PC-3 (cell line): Measurements from ENCODE around the gene AP3M1. TPM values are rescaled to one million over a fixed set of nuclear protein-coding genes. Genes with fewer than 3 reads are reported as not detected.

Source experiments
- ATAC-seq: fragments of 200-7000 bp; cut with Tn5 transposase; 2 replicates; pipeline ENCODE4 v1.9.1; 2020; ENCODE audit warnings: mild to moderate bottlenecking, moderate library complexity
- BruUV-seq: library from RNA; stranded (reverse); fragments of 400-500 nt; replicated peaks from 2 replicates; lab custom pipeline; 2021; lab: Mats Ljungman, UMichigan
- CTCF ChIA-PET: fragments of 300-600 bp; sonication (Branson Sonifier 250); formaldehyde crosslinking; loops from one replicate; lab custom pipeline; 2022; ENCODE audit warnings: antibody characterized with exemption; lab: Charles Lee
- POLR2A ChIA-PET: fragments of 300-600 bp; sonication (Branson Sonifier 250); formaldehyde crosslinking; loops from one replicate; lab custom pipeline; 2022; ENCODE audit warnings: antibody characterized with exemption; ENCODE audit not compliant: unreplicated experiment; lab: Charles Lee
- DNase-seq: peaks from one replicate; pipeline ENCODE4 v3.0.0-alpha.2; 2015
- H2AFZ ChIP-seq: fragments of 300-600 bp; sonication (generic); 2 replicates; pipeline ENCODE4 v1.6.0; 2016; ENCODE audit warnings: antibody characterized with exemption, low read length
- H3F3A ChIP-seq: fragments of 300-600 bp; sonication (generic); one replicate; pipeline ENCODE4 v1.6.0; 2017; ENCODE audit warnings: antibody characterized with exemption, low read length, control low read depth, mild to moderate bottlenecking; ENCODE audit not compliant: unreplicated experiment
- H3K27ac ChIP-seq: fragments of 300-600 bp; sonication (generic); 2 replicates; pipeline ENCODE4 v1.5.1; 2016; ENCODE audit warnings: mild to moderate bottlenecking, low read length
- H3K27me3 ChIP-seq: fragments of 300-600 bp; sonication (generic); 2 replicates; pipeline ENCODE4 v1.6.1; 2016; ENCODE audit warnings: low read length, mixed read lengths
- H3K36me3 ChIP-seq: fragments of 300-600 bp; sonication (generic); 2 replicates; pipeline ENCODE4 v1.6.1; 2016; ENCODE audit warnings: low read depth, mixed run types, low read length, mixed read lengths
- H3K4me1 ChIP-seq: fragments of 300-600 bp; sonication (generic); 2 replicates; pipeline ENCODE4 v1.5.1; 2016; ENCODE audit warnings: low read length; ENCODE audit not compliant: insufficient read depth
- H3K4me2 ChIP-seq: fragments of 300-600 bp; sonication (generic); 2 replicates; pipeline ENCODE4 v1.6.0; 2016; ENCODE audit warnings: low read length
- H3K4me3 ChIP-seq: fragments of 300-600 bp; sonication (generic); 2 replicates; pipeline ENCODE4 v1.5.1; 2016; ENCODE audit warnings: mild to moderate bottlenecking, low read length, mixed read lengths
- H3K79me2 ChIP-seq: fragments of 300-600 bp; sonication (generic); 2 replicates; pipeline ENCODE4 v1.6.1; 2017; ENCODE audit warnings: low read length, mixed read lengths
- H3K9ac ChIP-seq: fragments of 300-600 bp; sonication (generic); 2 replicates; pipeline ENCODE4 v1.6.0; 2016; ENCODE audit warnings: mild to moderate bottlenecking, low read length
- H3K9me2 ChIP-seq: fragments of 300-600 bp; sonication (generic); replicated peaks from 2 replicates; pipeline ENCODE4 v1.6.1; 2016; ENCODE audit warnings: mixed run types, low read length, mixed read lengths
- H3K9me3 ChIP-seq: fragments of 300-600 bp; sonication (generic); 2 replicates; pipeline ENCODE4 v1.6.1; 2016; ENCODE audit warnings: low read length, mixed read lengths
- H4K20me1 ChIP-seq: fragments of 300-600 bp; sonication (generic); 2 replicates; pipeline ENCODE4 v1.6.1; 2016; ENCODE audit warnings: low read length, mixed read lengths
- EZH2 ChIP-seq: fragments of 300-600 bp; sonication (generic); IDR thresholded peaks from one replicate; pipeline ENCODE4 v1.6.1; 2017; ENCODE audit warnings: antibody characterized with exemption, mild to moderate bottlenecking, low read length; ENCODE audit not compliant: unreplicated experiment
- EZH2phosphoT487 ChIP-seq: fragments of 300-600 bp; sonication (generic); IDR thresholded peaks from 2 replicates; pipeline ENCODE4 v1.6.1; 2018; ENCODE audit warnings: mild to moderate bottlenecking, antibody characterized with exemption, low read length, borderline replicate concordance
- intact Hi-C: fragments of 100-400 bp; cut with micrococcal nuclease; formaldehyde crosslinking; loops from 2 replicates; pipeline ENCODE4 v1.9.0; 2023
- total RNA-seq: library from RNA; depleted of rRNA; stranded (reverse); fragments of >200 nt; gene quantifications from 2 replicates; pipeline ENCODE4 v1.2.3, GENCODE V29; 2014
- TF ChIP-seq, protein P1 (sequence below): fragments of 300-600 bp; sonication (generic); conservative IDR thresholded peaks from 2 replicates; pipeline ENCODE4 v1.5.1; 2017; ENCODE audit warnings: antibody characterized with exemption, low read depth, mild to moderate bottlenecking, low read length

The AP3M1 gene
- total RNA-seq, 1 experiment from 2014 or later = 165 TPM

GRCh38 chr10:74178042-74178791 is 27.6 kb upstream of the AP3M1 start:
- H3K27ac ChIP-seq = no peak overlapping the region
- no peak overlapping the region for H2AFZ ChIP-seq
- DNase-seq = peak; percentile 46
- peak overlapping the region; percentile 63 for H3K4me2 ChIP-seq
- H3K4me1 ChIP-seq = peaks cover 45% of the 10 kb centered on the region
- H3K79me2 ChIP-seq = peaks cover 74% of the 10 kb centered on the region
- TF ChIP-seq, protein P1, sequence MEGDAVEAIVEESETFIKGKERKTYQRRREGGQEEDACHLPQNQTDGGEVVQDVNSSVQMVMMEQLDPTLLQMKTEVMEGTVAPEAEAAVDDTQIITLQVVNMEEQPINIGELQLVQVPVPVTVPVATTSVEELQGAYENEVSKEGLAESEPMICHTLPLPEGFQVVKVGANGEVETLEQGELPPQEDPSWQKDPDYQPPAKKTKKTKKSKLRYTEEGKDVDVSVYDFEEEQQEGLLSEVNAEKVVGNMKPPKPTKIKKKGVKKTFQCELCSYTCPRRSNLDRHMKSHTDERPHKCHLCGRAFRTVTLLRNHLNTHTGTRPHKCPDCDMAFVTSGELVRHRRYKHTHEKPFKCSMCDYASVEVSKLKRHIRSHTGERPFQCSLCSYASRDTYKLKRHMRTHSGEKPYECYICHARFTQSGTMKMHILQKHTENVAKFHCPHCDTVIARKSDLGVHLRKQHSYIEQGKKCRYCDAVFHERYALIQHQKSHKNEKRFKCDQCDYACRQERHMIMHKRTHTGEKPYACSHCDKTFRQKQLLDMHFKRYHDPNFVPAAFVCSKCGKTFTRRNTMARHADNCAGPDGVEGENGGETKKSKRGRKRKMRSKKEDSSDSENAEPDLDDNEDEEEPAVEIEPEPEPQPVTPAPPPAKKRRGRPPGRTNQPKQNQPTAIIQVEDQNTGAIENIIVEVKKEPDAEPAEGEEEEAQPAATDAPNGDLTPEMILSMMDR = no peak
- TF ChIP-seq EZH2phosphoT487 (no peak), EZH2 (no peak)
- H3K36me3 ChIP-seq = peaks cover 19% of the 10 kb centered on the region
- intact Hi-C loops = loop anchor here (5.0 kb wide), 1 partner anchor 1224 kb away; the partner anchor contains the start of gene ZNF503
- H3K9me3 ChIP-seq = no peaks in the 10 kb centered on the region
- no peaks in the 10 kb centered on the region for H3K9me2 ChIP-seq
- no peak overlapping the region for H3K9ac ChIP-seq
- ATAC-seq = no peak
- H3K27me3 ChIP-seq = no peaks in the 10 kb centered on the region
- ChIA-PET POLR2A (interaction anchor here (0.5 to 2.1 kb wide), 11 partner anchors 9 to 181 kb away, joined by 3 to 19 read pairs (median 5); partner anchors contain the start of gene VCL), CTCF (interaction anchor here (0.6 to 2.3 kb wide), 3 partner anchors 11 to 892 kb away, joined by 3 to 9 read pairs (median 6); no protein-coding TSS in a partner anchor)
- peaks cover 43% of the 10 kb centered on the region for H4K20me1 ChIP-seq
- no TSS peak for BruUV-seq
- H3F3A ChIP-seq = no peaks in the 10 kb centered on the region
- H3K4me3 ChIP-seq = peak overlapping the region; percentile 49

DNA sequence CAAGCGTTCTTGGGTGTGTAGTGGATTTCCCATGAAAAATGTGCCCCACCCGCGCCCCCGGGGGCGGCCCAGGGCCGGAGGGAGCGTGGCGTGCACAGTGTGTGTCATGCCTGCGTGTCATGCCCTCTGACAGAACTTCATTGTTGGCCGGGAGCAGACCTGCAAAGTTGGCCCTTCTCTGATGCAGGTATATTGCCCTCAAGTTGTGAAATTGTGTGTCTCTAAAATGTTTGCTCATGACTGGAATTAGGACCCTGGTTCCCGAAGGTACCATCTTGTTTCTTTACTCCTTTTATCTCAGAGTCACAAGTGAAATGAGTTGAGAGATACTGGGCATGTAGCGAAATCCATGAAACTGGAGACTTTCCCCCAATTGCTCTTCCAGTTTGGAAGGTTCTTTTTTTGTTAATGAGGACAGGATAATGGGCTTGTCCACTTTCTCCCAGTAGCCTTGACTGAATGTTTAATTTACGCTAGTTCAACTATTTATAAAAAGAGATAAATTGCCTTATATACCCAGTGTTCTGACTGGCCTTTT is 26.6 kb upstream of the AP3M1 start:
- ATAC-seq (peak; percentile 47), DNase-seq (peak; percentile 98)
- no peaks in the 10 kb centered on the region for H3F3A ChIP-seq
- H4K20me1 ChIP-seq = peaks cover 35% of the 10 kb centered on the region
- H3K27ac ChIP-seq = peak overlapping the region; percentile 76
- peak overlapping the region; percentile 78 for H3K9ac ChIP-seq
- peak overlapping the region; percentile 69 for H3K4me3 ChIP-seq
- H2AFZ ChIP-seq = peak overlapping the region; percentile 72
- H3K79me2 ChIP-seq = peaks cover 64% of the 10 kb centered on the region
- BruUV-seq = TSS peak; percentile 55
- peak overlapping the region; percentile 77 for H3K4me2 ChIP-seq
- H3K9me3 ChIP-seq = no peaks in the 10 kb centered on the region
- peaks cover 19% of the 10 kb centered on the region for H3K36me3 ChIP-seq
- intact Hi-C loops = loop anchor here (1.0 to 5.0 kb wide), 3 partner anchors 9 to 1225 kb away; partner anchors contain the start of genes KAT6B and ZNF503
- CTCF ChIA-PET = interaction anchor here (0.6 to 2.3 kb wide), 3 partner anchors 12 to 893 kb away, joined by 3 to 9 read pairs (median 6); no protein-coding TSS in a partner anchor
- no peaks in the 10 kb centered on the region for H3K9me2 ChIP-seq
- POLR2A ChIA-PET = interaction anchor here (0.6 to 2.1 kb wide), 9 partner anchors 10 to 52 kb away, joined by 3 to 18 read pairs (median 3); no protein-coding TSS in a partner anchor
- TF ChIP-seq EZH2 (no peak), EZH2phosphoT487 (no peak)
- TF ChIP-seq, protein P1 = no peak
- H3K4me1 ChIP-seq = peaks cover 45% of the 10 kb centered on the region
- no peaks in the 10 kb centered on the region for H3K27me3 ChIP-seq
